Gastroesophageal sphincter (tissue), 4 donors: ENCODE data around the gene ZNF485. TPM values are rescaled to one million over a fixed set of nuclear protein-coding genes. Genes with fewer than 3 reads are reported as not detected.

ENCODE experiments used
- ATAC-seq: fragments of 150-250 bp; one replicate; pipeline ENCODE4 v1.9.1; 2016; ENCODE audit warnings: mild to moderate bottlenecking, moderate library complexity
- H3K27ac ChIP-seq, 4 donors: fragments of 200-600 bp; sonication (generic) in 3 of 4; 1 replicate in 3 of 4; 2 replicates in 1 of 4; pipeline ENCODE4 v1.5.1; 2016 to 2019
- H3K27me3 ChIP-seq: fragments of 200-600 bp; sonication (generic); one replicate; pipeline ENCODE4 v1.5.1; 2019
- H3K36me3 ChIP-seq, 2 donors: fragments of 200-600 bp; sonication (generic); one replicate each; pipeline ENCODE4 v1.5.1; 2019; ENCODE audit warnings: control low read depth in 1 of 2
- H3K4me1 ChIP-seq, 3 donors: fragments of 200-600 bp; sonication (generic); 1 replicate in 2 of 3; 2 replicates in 1 of 3; pipeline ENCODE4 v1.5.1; 2016 to 2019; ENCODE audit warnings: control low read depth in 2 of 3
- H3K4me3 ChIP-seq, 2 donors: fragments of 200-600 bp; sonication (generic); one replicate each; pipeline ENCODE4 v1.5.1; 2019; ENCODE audit warnings: mild to moderate bottlenecking in 1 of 2, moderate library complexity in 1 of 2
- H3K9me3 ChIP-seq, 3 donors: fragments of 200-600 bp; sonication (generic); one replicate each; pipeline ENCODE4 v1.5.1; 2017 to 2019; ENCODE audit warnings: control low read depth in 2 of 3
- EP300 ChIP-seq: sonication (generic); formaldehyde crosslinking; IDR thresholded peaks from one replicate; pipeline ENCODE4 v1.6.1; 2017; ENCODE audit warnings: antibody characterized with exemption, mild to moderate bottlenecking
- POLR2A ChIP-seq, 2 donors: fragments of 450-650 bp; IDR thresholded peaks; one replicate each; pipeline ENCODE4 v1.6.1; 2017; ENCODE audit warnings: antibody characterized with exemption in 2 of 2, mild to moderate bottlenecking in 2 of 2, moderate library complexity in 1 of 2
- POLR2AphosphoS5 ChIP-seq: sonication (generic); formaldehyde crosslinking; IDR thresholded peaks from one replicate; pipeline ENCODE4 v1.6.1; 2017; ENCODE audit warnings: antibody characterized with exemption
- WGBS, 2 donors: methylation state at CpG; one replicate each; pipeline ENCODE4 v1.1.5; 2018; ENCODE audit warnings: low coverage in 1 of 2; 5-methylcytosine and 5-hydroxymethylcytosine counted together
- total RNA-seq, 4 donors: library from RNA; depleted of rRNA; stranded (reverse); fragments of >200 nt; gene quantifications; one replicate each; pipeline ENCODE4 v1.1.0, GENCODE V29; 2016
- TF ChIP-seq, protein P1 (sequence below), 4 experiments: fragments of 200-600 bp in 2 of 4; fragments of 450-650 bp in 2 of 4; sonication (generic) in 1 of 4; IDR thresholded peaks; one replicate each; pipeline ENCODE4 v1.5.1; 2017 to 2019; ENCODE audit warnings: antibody characterized with exemption in 4 of 4, mild to moderate bottlenecking in 2 of 4, moderate library complexity in 2 of 4

ZNF485 gene
- total RNA-seq, 4 donors from 2014 or later, result 2.2 to 4.5 (median 2.4) TPM

DNA sequence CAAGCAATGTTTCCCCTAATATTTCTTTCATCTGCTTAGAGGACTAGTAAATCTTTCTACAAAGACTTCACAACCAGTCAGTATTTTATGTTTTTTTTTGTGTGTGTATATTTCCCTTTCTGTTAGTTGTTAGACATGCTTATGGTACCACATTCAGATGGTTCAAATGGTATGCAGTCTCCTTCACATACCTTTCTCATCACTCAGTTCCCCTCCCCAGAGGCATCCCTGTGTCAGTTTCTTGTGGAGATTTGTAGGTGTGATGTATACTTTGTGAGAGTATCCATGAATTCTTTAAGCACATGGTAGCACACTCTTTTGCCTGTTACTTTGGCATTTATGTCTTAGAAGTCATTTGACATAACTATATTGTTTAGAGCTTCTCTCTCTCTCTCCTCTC, 4.4 kb downstream of the ZNF485 start:
- Histone ChIP-seq H3K4me3 (no peak overlapping the region), H3K27me3 (no peaks in the 10 kb centered on the region), H3K4me1 (peaks cover 0 to 10% (median 5%) of the 10 kb centered on the region in 3 donors), H3K27ac (no peak overlapping the region), H3K36me3 (peaks cover 0 to 58% of the 10 kb centered on the region in 2 donors), H3K9me3 (peaks cover 0 to 4% (median 0%) of the 10 kb centered on the region in 3 donors)
- ATAC-seq, result no peak
- no peak for TF ChIP-seq POLR2AphosphoS5
- TF ChIP-seq, protein P1, sequence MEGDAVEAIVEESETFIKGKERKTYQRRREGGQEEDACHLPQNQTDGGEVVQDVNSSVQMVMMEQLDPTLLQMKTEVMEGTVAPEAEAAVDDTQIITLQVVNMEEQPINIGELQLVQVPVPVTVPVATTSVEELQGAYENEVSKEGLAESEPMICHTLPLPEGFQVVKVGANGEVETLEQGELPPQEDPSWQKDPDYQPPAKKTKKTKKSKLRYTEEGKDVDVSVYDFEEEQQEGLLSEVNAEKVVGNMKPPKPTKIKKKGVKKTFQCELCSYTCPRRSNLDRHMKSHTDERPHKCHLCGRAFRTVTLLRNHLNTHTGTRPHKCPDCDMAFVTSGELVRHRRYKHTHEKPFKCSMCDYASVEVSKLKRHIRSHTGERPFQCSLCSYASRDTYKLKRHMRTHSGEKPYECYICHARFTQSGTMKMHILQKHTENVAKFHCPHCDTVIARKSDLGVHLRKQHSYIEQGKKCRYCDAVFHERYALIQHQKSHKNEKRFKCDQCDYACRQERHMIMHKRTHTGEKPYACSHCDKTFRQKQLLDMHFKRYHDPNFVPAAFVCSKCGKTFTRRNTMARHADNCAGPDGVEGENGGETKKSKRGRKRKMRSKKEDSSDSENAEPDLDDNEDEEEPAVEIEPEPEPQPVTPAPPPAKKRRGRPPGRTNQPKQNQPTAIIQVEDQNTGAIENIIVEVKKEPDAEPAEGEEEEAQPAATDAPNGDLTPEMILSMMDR (IDR thresholded peaks at IDR 0.05), result no peak
- TF ChIP-seq EP300, result no peak
- no peak for TF ChIP-seq POLR2A (IDR thresholded peaks at IDR 0.05)

GRCh38 chr10:43616697-43617370, 10.6 kb downstream of the ZNF485 start:
- TF ChIP-seq EP300 (no peak), POLR2AphosphoS5 (no peak), POLR2A (IDR thresholded peaks at IDR 0.05) (no peak)
- TF ChIP-seq, protein P1 (IDR thresholded peaks at IDR 0.05), result no peak
- Histone ChIP-seq H3K4me1 (no peaks in the 10 kb centered on the region), H3K36me3 (peaks cover 0 to 43% of the 10 kb centered on the region in 2 donors), H3K9me3 (peaks cover 0 to 24% (median 0%) of the 10 kb centered on the region in 3 donors), H3K27me3 (no peaks in the 10 kb centered on the region), H3K27ac (no peak overlapping the region), H3K4me3 (no peak overlapping the region)
- ATAC-seq, result no peak
- WGBS, 2 donors, result 80 to 97% methylated on average over 4 to 6 of the region's 6 CpGs

DNA sequence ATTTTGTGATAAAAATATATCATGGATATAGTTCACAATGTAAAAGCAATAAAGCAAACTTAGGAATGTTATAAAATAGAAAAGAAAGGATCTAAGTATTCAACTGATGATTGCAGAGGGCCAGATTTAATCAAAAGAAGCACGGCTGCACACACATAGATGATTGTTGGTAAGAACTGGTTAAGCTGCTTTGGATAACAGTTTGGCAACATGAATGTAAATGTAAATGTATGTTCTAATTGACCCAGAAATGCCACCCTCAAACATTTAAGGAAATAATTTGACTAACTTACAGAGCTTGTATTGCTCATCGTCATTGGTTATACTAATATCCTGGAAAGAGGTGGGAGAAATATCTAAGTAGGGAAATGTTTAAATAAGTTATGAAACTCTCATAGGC, 13.1 kb downstream of the ZNF485 start:
- ATAC-seq, result no peak
- TF ChIP-seq POLR2AphosphoS5 (no peak), POLR2A (IDR thresholded peaks at IDR 0.05) (no peak), EP300 (no peak)
- TF ChIP-seq, protein P1 (IDR thresholded peaks at IDR 0.05), result no peak
- no peak overlapping the region for H3K27ac ChIP-seq
- 85 to 94% methylated on average over 2 of the region's 2 CpGs for WGBS, 2 donors
- peaks cover 0 to 24% (median 0%) of the 10 kb centered on the region in 3 donors for H3K9me3 ChIP-seq
- H3K4me3 ChIP-seq, result no peak overlapping the region
- H3K27me3 ChIP-seq, result no peaks in the 10 kb centered on the region
- no peaks in the 10 kb centered on the region for H3K4me1 ChIP-seq
- H3K36me3 ChIP-seq, result peaks cover 0 to 31% of the 10 kb centered on the region in 2 donors

- no peak for ATAC-seq
- 76 to 79% methylated on average over 2 of the region's 2 CpGs for WGBS, 2 donors
- TF ChIP-seq POLR2A (IDR thresholded peaks at IDR 0.05), result no peak
- TF ChIP-seq, protein P1 (IDR thresholded peaks at IDR 0.05), result no peak
- TF ChIP-seq POLR2AphosphoS5, result no peak
- no peak for TF ChIP-seq EP300
- H3K36me3 ChIP-seq, result peaks cover 0 to 5% of the 10 kb centered on the region in 2 donors
- H3K4me3 ChIP-seq, result no peak overlapping the region
- H3K9me3 ChIP-seq, result peaks cover 0 to 8% (median 0%) of the 10 kb centered on the region in 3 donors
- H3K27me3 ChIP-seq, result no peaks in the 10 kb centered on the region
- H3K27ac ChIP-seq, result no peak overlapping the region
- no peaks in the 10 kb centered on the region for H3K4me1 ChIP-seq
Measured at GRCh38 chr10:43622038-43622437, 15.8 kb downstream of the ZNF485 start.

GRCh38 chr10:43623351-43623750, 17.1 kb downstream of the ZNF485 start:
- TF ChIP-seq POLR2A (IDR thresholded peaks at IDR 0.05), result no peak
- TF ChIP-seq EP300, result no peak
- TF ChIP-seq POLR2AphosphoS5, result no peak
- TF ChIP-seq, protein P1 (IDR thresholded peaks at IDR 0.05), result no peak
- no peaks in the 10 kb centered on the region for H3K36me3 ChIP-seq
- H3K4me3 ChIP-seq, result peak overlapping the region; percentile 6 to 14
- H3K4me1 ChIP-seq, result no peaks in the 10 kb centered on the region
- 59 to 70% methylated on average over 3 of the region's 3 CpGs for WGBS, 2 donors
- no peaks in the 10 kb centered on the region for H3K27me3 ChIP-seq
- H3K27ac ChIP-seq, result no peak overlapping the region
- no peak for ATAC-seq
- no peaks in the 10 kb centered on the region for H3K9me3 ChIP-seq
